Activated CD4-positive, alpha-beta T cell treated with anti-CD3 and anti-CD28 coated beads for 36 hours (primary cell): Measurements from ENCODE around the gene CEP83. TPM values are rescaled to one million over a fixed set of nuclear protein-coding genes. Genes with fewer than 3 reads are reported as not detected.
A peak's percentile ranks its signal among the peaks of the same experiment; 100 is the strongest.

Experiments used
- ATAC-seq: fragments of 200-7000 bp; cut with Tn5 transposase; one replicate; pipeline ENCODE4 v1.10.0; 2021; ENCODE audit warnings: mild to moderate bottlenecking, moderate library complexity
- CTCF ChIA-PET: fragments of 350-600 bp; sonication (Branson Sonifier 250); formaldehyde crosslinking; loops from one replicate; lab custom pipeline; 2021; ENCODE audit warnings: antibody characterized with exemption; lab: Charles Lee
- POLR2A ChIA-PET: fragments of 350-600 bp; sonication (Branson Sonifier 250); formaldehyde crosslinking; loops from one replicate; lab custom pipeline; 2021; ENCODE audit warnings: antibody characterized with exemption, inconsistent platforms; lab: Charles Lee
- DNase-seq: peaks from one replicate; pipeline ENCODE4 v3.0.0-alpha.2; 2020
- H3K27ac Mint-ChIP-seq: one replicate; pipeline ENCODE4 v1.8.0; 2021; ENCODE audit warnings: mixed read lengths
- H3K27me3 Mint-ChIP-seq: one replicate; pipeline ENCODE4 v1.8.0; 2021; ENCODE audit warnings: mixed read lengths
- H3K36me3 Mint-ChIP-seq: one replicate; pipeline ENCODE4 v1.8.0; 2021; ENCODE audit warnings: low read depth, mixed read lengths
- H3K4me1 Mint-ChIP-seq: one replicate; pipeline ENCODE4 v1.8.0; 2021; ENCODE audit warnings: mixed read lengths
- H3K4me3 Mint-ChIP-seq: one replicate; pipeline ENCODE4 v1.8.0; 2021; ENCODE audit warnings: mild to moderate bottlenecking, moderate library complexity, mixed read lengths
- H3K9me3 Mint-ChIP-seq: one replicate; pipeline ENCODE4 v1.8.0; 2021; ENCODE audit warnings: low read depth, mixed read lengths
- intact Hi-C, 2 experiments: fragments of 100-400 bp; cut with DNase I in 1 of 2; cut with micrococcal nuclease in 1 of 2; formaldehyde crosslinking; loops; one replicate each; pipeline versions ENCODE4 v1.14.2 to v1.15.1; 2022 to 2024; cut with DNase I, micrococcal nuclease
- total RNA-seq, 2 experiments: library from RNA; stranded (reverse); gene quantifications; one replicate each; pipeline ENCODE4 v1.2.3, GENCODE V29; 2021

Gene CEP83
- total RNA-seq, 2 experiments from 2014 or later, result 21.9 to 22.6 TPM

GRCh38 chr12:94262228-94263010 lies 197.2 kb downstream of the CEP83 start:
- Mint-ChIP-seq H3K27ac (peak overlapping the region; percentile 99), H3K4me3 (peak overlapping the region; percentile 81), H3K36me3 (peaks cover 17% of the 10 kb centered on the region), H3K9me3 (no peaks in the 10 kb centered on the region), H3K4me1 (peaks cover 44% of the 10 kb centered on the region), H3K27me3 (no peaks in the 10 kb centered on the region)
- ATAC-seq (peak; percentile 83), DNase-seq (peak; percentile 87)
- POLR2A ChIA-PET, result interaction anchor here (0.7 to 1.5 kb wide), 3 partner anchors 54 to 197 kb away, joined by 3 to 9 read pairs (median 4); no protein-coding TSS in a partner anchor
- intact Hi-C loops, result loop anchor here (1.0 to 10.0 kb wide), 8 partner anchors 54 to 798 kb away; partner anchors contain the start of genes CEP83 (in 2 of the 2), CRADD (in 1 of the 2), MRPL42 (in 1 of the 2) and PLXNC1 (in 1 of the 2)
- CTCF ChIA-PET, result interaction anchor here (0.6 to 1.6 kb wide), 5 partner anchors 12 to 95 kb away, joined by 3 to 8 read pairs (median 3); no protein-coding TSS in a partner anchor

GRCh38 chr12:94261786-94262185 lies 197.9 kb downstream of the CEP83 start:
- ChIA-PET CTCF (interaction anchor here (1.6 kb wide), 1 partner anchor 57 kb away, joined by 3 read pairs; no protein-coding TSS in a partner anchor), POLR2A (no interaction called here)
- peak overlapping the region; percentile 99 for H3K27ac Mint-ChIP-seq
- peak overlapping the region; percentile 81 for H3K4me3 Mint-ChIP-seq
- no peaks in the 10 kb centered on the region for H3K27me3 Mint-ChIP-seq
- peaks cover 38% of the 10 kb centered on the region for H3K4me1 Mint-ChIP-seq
- intact Hi-C loops, result loop anchor here (1.0 to 10.0 kb wide), 7 partner anchors 53 to 797 kb away; partner anchors contain the start of genes CEP83 (in 2 of the 2), CRADD (in 1 of the 2), MRPL42 (in 1 of the 2) and PLXNC1 (in 1 of the 2)
- H3K9me3 Mint-ChIP-seq, result no peaks in the 10 kb centered on the region
- H3K36me3 Mint-ChIP-seq, result peaks cover 16% of the 10 kb centered on the region
- DNase-seq (no peak), ATAC-seq (no peak)

DNA sequence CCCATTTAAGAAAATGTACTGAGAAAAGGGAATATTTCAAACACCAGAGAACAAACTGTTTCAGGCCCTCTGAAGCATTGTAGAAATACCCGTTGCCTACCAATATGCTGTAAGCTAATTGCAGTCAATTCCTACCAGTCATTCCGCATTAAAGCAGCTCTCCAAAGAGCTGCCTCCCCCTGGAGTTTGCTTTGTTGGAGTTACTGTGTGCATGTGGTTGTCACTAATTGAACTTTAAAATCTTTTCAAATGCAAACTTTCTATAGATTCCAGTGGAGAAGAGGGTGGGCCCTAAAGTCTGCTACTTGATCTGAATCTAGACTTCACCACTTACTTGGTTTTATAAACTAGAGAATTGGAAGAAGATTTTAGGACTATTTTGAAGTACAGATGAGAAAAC lies 198.5 kb downstream of the CEP83 start:
- intact Hi-C loops, result loop anchor here (5.0 to 10.0 kb wide), 4 partner anchors 171 to 796 kb away; partner anchors contain the start of genes CRADD (in 1 of the 2), MRPL42 (in 1 of the 2) and SOCS2 (in 1 of the 2)
- Mint-ChIP-seq H3K27ac (no peak overlapping the region), H3K27me3 (no peaks in the 10 kb centered on the region), H3K9me3 (no peaks in the 10 kb centered on the region), H3K4me3 (no peak overlapping the region), H3K36me3 (peaks cover 15% of the 10 kb centered on the region), H3K4me1 (peaks cover 33% of the 10 kb centered on the region)
- ChIA-PET POLR2A (interaction anchor here (0.8 kb wide), 1 partner anchor 96 kb away, joined by 4 read pairs; no protein-coding TSS in a partner anchor), CTCF (no interaction called here)
- ATAC-seq (no peak), DNase-seq (no peak)

GRCh38 chr12:94260717-94261116 lies 198.9 kb downstream of the CEP83 start:
- CTCF ChIA-PET, result no interaction called here

GRCh38 chr12:94260017-94260416 lies 199.7 kb downstream of the CEP83 start:
- ChIA-PET POLR2A (no interaction called here), CTCF (interaction anchor here (1.0 kb wide), 1 partner anchor 157 kb away, joined by 3 read pairs; no protein-coding TSS in a partner anchor)
- no peak for ATAC-seq
- H3K27ac Mint-ChIP-seq, result no peak overlapping the region
- peaks cover 30% of the 10 kb centered on the region for H3K4me1 Mint-ChIP-seq
- DNase-seq, result no peak
- intact Hi-C loops, result loop anchor here (5.0 to 10.0 kb wide), 4 partner anchors 172 to 795 kb away; partner anchors contain the start of genes CRADD (in 1 of the 2), MRPL42 (in 1 of the 2) and SOCS2 (in 1 of the 2)
- H3K36me3 Mint-ChIP-seq, result peaks cover 4% of the 10 kb centered on the region
- no peaks in the 10 kb centered on the region for H3K27me3 Mint-ChIP-seq
- H3K4me3 Mint-ChIP-seq, result no peak overlapping the region
- no peaks in the 10 kb centered on the region for H3K9me3 Mint-ChIP-seq

More at GRCh38 chr12:94260717-94261116, 198.9 kb downstream of the CEP83 start:
- H3K9me3 Mint-ChIP-seq, result no peaks in the 10 kb centered on the region
- ATAC-seq (no peak), DNase-seq (no peak)
- peaks cover 30% of the 10 kb centered on the region for H3K4me1 Mint-ChIP-seq
- POLR2A ChIA-PET, result interaction anchor here (0.6 to 0.8 kb wide), 2 partner anchors 95 to 1285 kb away, joined by 3 to 4 read pairs; no protein-coding TSS in a partner anchor
- no peaks in the 10 kb centered on the region for H3K27me3 Mint-ChIP-seq
- peaks cover 11% of the 10 kb centered on the region for H3K36me3 Mint-ChIP-seq
- no peak overlapping the region for H3K27ac Mint-ChIP-seq
- no peak overlapping the region for H3K4me3 Mint-ChIP-seq
- intact Hi-C loops, result loop anchor here (5.0 to 10.0 kb wide), 4 partner anchors 172 to 796 kb away; partner anchors contain the start of genes CRADD (in 1 of the 2), MRPL42 (in 1 of the 2) and SOCS2 (in 1 of the 2)

- intact Hi-C loops, result no loop called here
- Mint-ChIP-seq H3K27ac (no peak overlapping the region), H3K9me3 (no peaks in the 10 kb centered on the region), H3K36me3 (no peaks in the 10 kb centered on the region), H3K27me3 (no peaks in the 10 kb centered on the region), H3K4me3 (no peak overlapping the region), H3K4me1 (peaks cover 19% of the 10 kb centered on the region)
- CTCF ChIA-PET, result no interaction called here
- POLR2A ChIA-PET, result no interaction called here
- ATAC-seq (no peak), DNase-seq (no peak)
Observed at GRCh38 chr12:94258593-94258992, 201.1 kb downstream of the CEP83 start.

Other genes starting within 250 kb of the CEP83 start
- gene TMCC3, start 190.7 kb upstream of the CEP83 start, total RNA-seq, result under 1 TPM; 0.05 to 0.16 TPM